Neuronal stem cell (in vitro differentiated cells): ENCODE results near the gene SLC36A4.

Experiments used
- DNase-seq: peaks from one replicate; pipeline ENCODE4 v3.0.0-alpha.2; 2013; ENCODE audit warnings: low spot score
- H2AFZ ChIP-seq: one replicate; pipeline ENCODE4 v1.6.1; 2013; ENCODE audit warnings: mild to moderate bottlenecking, low read length, inconsistent platforms
- H2AK5ac ChIP-seq: 2 replicates; pipeline ENCODE4 v1.6.1; 2013; ENCODE audit warnings: low read depth, mild to moderate bottlenecking, inconsistent platforms, low read length, moderate library complexity, mixed read lengths
- H2BK120ac ChIP-seq: 2 replicates; pipeline ENCODE4 v1.6.1; 2013; ENCODE audit warnings: low read depth, mild to moderate bottlenecking, inconsistent platforms, low read length, moderate library complexity, mixed read lengths
- H2BK12ac ChIP-seq: one replicate; pipeline ENCODE4 v1.6.1; 2013; ENCODE audit warnings: low read length, inconsistent platforms
- H2BK15ac ChIP-seq: 2 replicates; pipeline ENCODE4 v1.6.1; 2013; ENCODE audit warnings: mild to moderate bottlenecking, low read length, inconsistent platforms, mixed read lengths
- H2BK5ac ChIP-seq: one replicate; pipeline ENCODE4 v1.6.1; 2013; ENCODE audit warnings: inconsistent platforms, mild to moderate bottlenecking, low read length, moderate library complexity
- H3K14ac ChIP-seq: one replicate; pipeline ENCODE4 v1.6.1; 2013; ENCODE audit warnings: low read length, inconsistent platforms
- H3K18ac ChIP-seq: 2 replicates; pipeline ENCODE4 v1.6.1; 2013; ENCODE audit warnings: low read length, inconsistent platforms
- H3K23ac ChIP-seq: 2 replicates; pipeline ENCODE4 v1.6.1; 2013; ENCODE audit warnings: low read depth, mild to moderate bottlenecking, mixed read lengths, low read length, inconsistent platforms; ENCODE audit not compliant: poor library complexity
- H3K27ac ChIP-seq: replicated peaks from 3 replicates; pipeline ENCODE4 v1.5.1; 2013; ENCODE audit warnings: low read length, inconsistent platforms
- H3K27me3 ChIP-seq, 3 experiments: 2 replicates each; pipeline ENCODE4 v1.6.1; 2013; ENCODE audit warnings: low read length in 3 of 3, mild to moderate bottlenecking in 2 of 3, inconsistent platforms in 1 of 3, low read depth in 1 of 3, mixed read lengths in 1 of 3, moderate library complexity in 1 of 3; ENCODE audit not compliant: control insufficient read depth in 3 of 3, insufficient read depth in 3 of 3
- H3K36me3 ChIP-seq, 2 donors: replicated peaks in 1 of 2; 2 replicates each; pipeline ENCODE4 v1.6.1; 2013; ENCODE audit warnings: low read length in 2 of 2; ENCODE audit not compliant: control insufficient read depth in 2 of 2, insufficient read depth in 2 of 2
- H3K4ac ChIP-seq: 2 replicates; pipeline ENCODE4 v1.6.1; 2013; ENCODE audit warnings: inconsistent platforms, mild to moderate bottlenecking, low read length, moderate library complexity
- H3K4me1 ChIP-seq, 2 donors: 1 replicate in 1 of 2; 2 replicates in 1 of 2; pipeline ENCODE4 v1.6.1; 2013; ENCODE audit warnings: low read length in 2 of 2, low read depth in 1 of 2; ENCODE audit not compliant: control insufficient read depth in 2 of 2, insufficient read depth in 1 of 2
- H3K4me2 ChIP-seq: one replicate; pipeline ENCODE4 v1.6.1; 2013; ENCODE audit warnings: mild to moderate bottlenecking, low read length, inconsistent platforms; ENCODE audit not compliant: insufficient read depth, poor library complexity, severe bottlenecking
- H3K4me3 ChIP-seq, 2 donors: 2 replicates each; pipeline ENCODE4 v1.5.1; 2013; ENCODE audit warnings: low read length in 2 of 2, mild to moderate bottlenecking in 2 of 2, inconsistent platforms in 1 of 2, moderate library complexity in 1 of 2
- H3K79me1 ChIP-seq: one replicate; pipeline ENCODE4 v1.6.1; 2013; ENCODE audit warnings: low read depth, mild to moderate bottlenecking, inconsistent platforms, low read length, moderate library complexity
- H3K9ac ChIP-seq: one replicate; pipeline ENCODE4 v1.6.1; 2013; ENCODE audit warnings: mild to moderate bottlenecking, low read depth, low read length, inconsistent platforms; ENCODE audit not compliant: poor library complexity
- H3K9me3 ChIP-seq, 2 donors: replicated peaks in 1 of 2; 2 replicates each; pipeline versions ENCODE3 to v1.6.1; 2013; ENCODE audit warnings: low read length in 2 of 2, mild to moderate bottlenecking in 2 of 2, inconsistent platforms in 1 of 2, low read depth in 1 of 2, mixed read lengths in 1 of 2, moderate library complexity in 1 of 2; ENCODE audit not compliant: control insufficient read depth in 2 of 2, insufficient read depth in 1 of 2
- H4K8ac ChIP-seq: one replicate; pipeline ENCODE4 v1.6.1; 2013; ENCODE audit warnings: low read depth, mild to moderate bottlenecking, inconsistent platforms, low read length, moderate library complexity
- H4K91ac ChIP-seq: one replicate; pipeline ENCODE4 v1.6.1; 2013; ENCODE audit warnings: low read length, low read depth, mild to moderate bottlenecking, inconsistent platforms; ENCODE audit not compliant: poor library complexity
- WGBS, 2 donors: extraction: QIAGEN DNeasy Blood & Tissue Kit; methylation state at CpG; one replicate each; pipeline ENCODE4 v1.1.7; 2013; ENCODE audit warnings: missing lambda C conversion rate in 2 of 2, mixed read lengths in 1 of 2; ENCODE audit not compliant: insufficient read length in 2 of 2, insufficient replicate concordance in 1 of 2; ENCODE audit errors: extremely low coverage in 2 of 2; 5-methylcytosine and 5-hydroxymethylcytosine counted together

The SLC36A4 gene

GRCh38 chr11:93143800-93144199 lies 54.0 kb downstream of the SLC36A4 start:
- no peak overlapping the region for H2BK5ac ChIP-seq
- no peak overlapping the region for H2AK5ac ChIP-seq
- H2BK15ac ChIP-seq = no peak overlapping the region
- H3K18ac ChIP-seq = no peak overlapping the region
- no peak overlapping the region for H4K8ac ChIP-seq
- H3K27ac ChIP-seq = no peak overlapping the region
- no peak overlapping the region for H4K91ac ChIP-seq
- no peak overlapping the region for H3K4me3 ChIP-seq
- no peak overlapping the region for H2BK12ac ChIP-seq
- peaks cover 0 to 21% of the 10 kb centered on the region in 2 donors for H3K36me3 ChIP-seq
- H3K9ac ChIP-seq = no peak overlapping the region
- no peaks in the 10 kb centered on the region for H3K9me3 ChIP-seq
- no peak overlapping the region for H3K14ac ChIP-seq
- H3K4me1 ChIP-seq = no peaks in the 10 kb centered on the region
- H3K4ac ChIP-seq = no peak overlapping the region
- no peak for DNase-seq
- H2BK120ac ChIP-seq = no peak overlapping the region
- no peaks in the 10 kb centered on the region for H3K27me3 ChIP-seq
- H3K79me1 ChIP-seq = no peaks in the 10 kb centered on the region
- H3K4me2 ChIP-seq = no peak overlapping the region
- no peak overlapping the region for H3K23ac ChIP-seq
- H2AFZ ChIP-seq = no peak overlapping the region

DNA sequence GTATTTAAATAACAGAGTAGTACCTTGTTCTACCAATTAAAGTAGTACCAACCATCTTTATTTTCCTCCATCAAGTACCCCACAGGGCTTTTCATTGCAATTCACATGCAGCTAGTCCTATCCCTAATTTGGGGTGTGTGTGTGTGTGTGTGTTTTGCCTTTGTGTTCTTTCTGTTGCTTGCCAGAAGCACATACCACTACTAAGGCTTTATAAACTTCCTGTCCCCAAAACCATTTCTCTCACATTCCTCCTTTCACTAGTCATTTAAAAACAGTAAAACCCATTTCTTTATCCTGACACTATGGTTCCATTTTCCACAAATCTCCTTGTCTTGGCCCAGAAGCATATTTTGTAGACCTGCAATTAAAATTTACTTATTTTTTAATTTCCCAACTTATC lies 54.6 kb downstream of the SLC36A4 start:
- Histone ChIP-seq H3K79me1 (no peaks in the 10 kb centered on the region), H2BK120ac (no peak overlapping the region), H3K9me3 (no peaks in the 10 kb centered on the region), H3K23ac (no peak overlapping the region), H2AK5ac (no peak overlapping the region), H4K91ac (no peak overlapping the region), H3K4ac (no peak overlapping the region), H2BK15ac (no peak overlapping the region), H3K14ac (no peak overlapping the region), H4K8ac (no peak overlapping the region), H3K4me2 (no peak overlapping the region), H2BK5ac (no peak overlapping the region), H3K18ac (no peak overlapping the region), H3K36me3 (peaks cover 0 to 14% of the 10 kb centered on the region in 2 donors), H3K9ac (no peak overlapping the region), H2BK12ac (no peak overlapping the region), H2AFZ (no peak overlapping the region), H3K27ac (no peak overlapping the region), H3K27me3 (no peaks in the 10 kb centered on the region), H3K4me3 (no peak overlapping the region), H3K4me1 (no peaks in the 10 kb centered on the region)
- DNase-seq = no peak

GRCh38 chr11:93133488-93134109 lies 64.2 kb downstream of the SLC36A4 start:
- Histone ChIP-seq H2BK5ac (no peak overlapping the region), H3K27me3 (no peaks in the 10 kb centered on the region), H3K18ac (no peak overlapping the region), H3K4ac (no peak overlapping the region), H3K36me3 (no peaks in the 10 kb centered on the region), H4K8ac (no peak overlapping the region), H2BK15ac (no peak overlapping the region), H3K23ac (no peak overlapping the region), H3K4me2 (no peak overlapping the region), H3K9ac (no peak overlapping the region), H3K4me1 (peaks cover 7 to 8% of the 10 kb centered on the region in 2 donors), H2BK12ac (no peak overlapping the region), H4K91ac (no peak overlapping the region), H3K27ac (no peak overlapping the region), H2BK120ac (no peak overlapping the region), H2AFZ (no peak overlapping the region), H3K4me3 (no peak overlapping the region), H3K14ac (no peak overlapping the region), H3K9me3 (no peaks in the 10 kb centered on the region), H2AK5ac (no peak overlapping the region), H3K79me1 (no peaks in the 10 kb centered on the region)
- no peak for DNase-seq
- WGBS, 2 donors = no CpG with 5 or more reads among the region's 4 CpGs

DNA sequence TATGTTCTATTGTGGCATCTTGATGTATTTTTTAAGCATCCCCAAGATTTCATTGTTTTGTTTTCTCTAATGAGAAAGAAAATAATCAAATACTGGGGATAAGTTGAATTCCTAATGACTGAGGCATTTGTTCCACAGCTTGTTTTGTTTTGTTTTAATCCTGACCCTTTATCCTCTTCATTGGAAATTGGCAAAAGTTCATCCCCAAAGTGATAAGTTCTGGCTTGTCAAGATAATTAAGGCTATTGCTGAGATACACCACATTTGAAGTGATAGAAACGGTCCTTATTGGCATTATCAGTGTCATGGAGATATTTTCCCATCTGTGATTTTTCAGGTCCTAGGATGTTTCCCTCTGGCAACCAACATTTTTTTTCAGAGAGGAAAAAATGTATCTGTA lies 65.0 kb downstream of the SLC36A4 start:
- Histone ChIP-seq H2BK120ac (no peak overlapping the region), H2BK5ac (no peak overlapping the region), H2BK15ac (no peak overlapping the region), H3K4ac (no peak overlapping the region), H3K79me1 (no peaks in the 10 kb centered on the region), H2AK5ac (no peak overlapping the region), H3K27ac (no peak overlapping the region), H3K18ac (no peak overlapping the region), H4K91ac (no peak overlapping the region), H3K23ac (no peak overlapping the region), H2BK12ac (no peak overlapping the region), H3K27me3 (no peaks in the 10 kb centered on the region), H3K4me2 (no peak overlapping the region), H3K4me3 (no peak overlapping the region), H2AFZ (no peak overlapping the region), H4K8ac (no peak overlapping the region), H3K14ac (no peak overlapping the region), H3K36me3 (no peaks in the 10 kb centered on the region), H3K9ac (no peak overlapping the region), H3K4me1 (peaks cover 7 to 8% of the 10 kb centered on the region in 2 donors), H3K9me3 (no peaks in the 10 kb centered on the region)
- no CpG with 5 or more reads among the region's 1 CpG for WGBS, 2 donors
- DNase-seq = no peak
